K562 (cell line): ENCODE measurements around the gene LINGO4. TPM values are rescaled to one million over a fixed set of nuclear protein-coding genes. Genes with fewer than 3 reads are reported as not detected.

Experiments
- ARID1B ChIP-seq: fragments of 450-650 bp; IDR thresholded peaks from 2 replicates; pipeline ENCODE4 v1.6.1; 2016; ENCODE audit warnings: antibody characterized with exemption, mild to moderate bottlenecking, inconsistent platforms
- ARID2 ChIP-seq: fragments of 450-650 bp; IDR thresholded peaks from 2 replicates; pipeline ENCODE4 v1.6.1; 2017; ENCODE audit warnings: antibody characterized with exemption, mild to moderate bottlenecking
- BACH1 ChIP-seq: fragments of 200-800 bp; sonication (Bioruptor generic); IDR thresholded peaks from 2 replicates; pipeline ENCODE4 v1.6.1; 2016; ENCODE audit warnings: missing genetic modification characterization, missing compliant biosample characterization
- BRD4 ChIP-seq: fragments of 200-600 bp; sonication (generic); IDR thresholded peaks from 2 replicates; pipeline ENCODE4 v1.6.1; 2017; ENCODE audit warnings: inconsistent platforms
- CC2D1A ChIP-seq: fragments of 450-650 bp; IDR thresholded peaks from 2 replicates; pipeline ENCODE4 v1.6.1; 2017; ENCODE audit warnings: mild to moderate bottlenecking
- DPF2 ChIP-seq: fragments of 450-650 bp; IDR thresholded peaks from 2 replicates; pipeline ENCODE4 v1.6.1; 2016
- ELF1 ChIP-seq: fragments of 200-800 bp; sonication (Bioruptor generic); IDR thresholded peaks from 2 replicates; pipeline ENCODE4 v1.6.1; 2016; ENCODE audit warnings: missing genetic modification characterization, missing compliant biosample characterization
- HCFC1 ChIP-seq: IDR thresholded peaks from 2 replicates; pipeline ENCODE4 v1.6.1; 2012; ENCODE audit warnings: low read depth, low read length, improper control_type of control experiment
- HMG20B ChIP-seq: fragments of 250-450 bp; sonication (Bioruptor Pico); IDR thresholded peaks from 2 replicates; pipeline ENCODE4 v1.5.0; 2021; ENCODE audit warnings: mild to moderate bottlenecking
- JUND ChIP-seq, 2 experiments: IDR thresholded peaks; 2 replicates in 1 of 2; 3 replicates in 1 of 2; pipeline ENCODE4 v1.6.1; 2011; ENCODE audit warnings: borderline replicate concordance in 2 of 2, low read depth in 2 of 2, low read length in 2 of 2, improper control_type of control experiment in 1 of 2, missing biosample characterization in 1 of 2, missing genetic modification characterization in 1 of 2, missing genetic modification reagents in 1 of 2
- NR4A1 ChIP-seq, 2 experiments: fragments of 250-450 bp in 1 of 2; fragments of 450-650 bp in 1 of 2; sonication (Bioruptor Pico) in 1 of 2; IDR thresholded peaks; 2 replicates each; pipeline versions ENCODE4 v1.4.0 to v1.6.1; 2016 to 2020; ENCODE audit warnings: mild to moderate bottlenecking in 2 of 2, missing compliant biosample characterization in 1 of 2, missing genetic modification characterization in 1 of 2, moderate library complexity in 1 of 2
- PPARD ChIP-seq: fragments of 250-450 bp; sonication (Bioruptor Pico); IDR thresholded peaks from 2 replicates; pipeline ENCODE4 v1.8.0; 2022; ENCODE audit warnings: inconsistent platforms, mild to moderate bottlenecking, moderate library complexity
- PRPF4 ChIP-seq: fragments of 200-400 bp; formaldehyde crosslinking; IDR thresholded peaks from one replicate; pipeline ENCODE4 v1.6.1; 2017; ENCODE audit warnings: low read length, low read depth, mild to moderate bottlenecking; ENCODE audit not compliant: insufficient read depth, poor library complexity, severe bottlenecking
- SOX6 ChIP-seq: fragments of 450-650 bp; IDR thresholded peaks from 2 replicates; pipeline ENCODE4 v1.6.1; 2014; ENCODE audit warnings: mild to moderate bottlenecking
- SRSF7 ChIP-seq: fragments of 200-400 bp; formaldehyde crosslinking; optimal IDR thresholded peaks from 2 replicates; pipeline ENCODE3; 2017; ENCODE audit warnings: mild to moderate bottlenecking, low read depth, low read length
- ZBTB7A ChIP-seq: IDR thresholded peaks from 2 replicates; pipeline ENCODE4 v1.6.1; 2011; ENCODE audit warnings: low read depth, mild to moderate bottlenecking, low read length, moderate library complexity, borderline replicate concordance; ENCODE audit not compliant: control insufficient read depth
- ZNF134 ChIP-seq: fragments of 250-450 bp; sonication (Bioruptor Pico); conservative IDR thresholded peaks from 2 replicates; pipeline ENCODE4 v1.4.0; 2020
- ZNF212 ChIP-seq: fragments of 450-650 bp; formaldehyde crosslinking; IDR thresholded peaks from 2 replicates; pipeline ENCODE4 v1.4.0; 2020; ENCODE audit warnings: mild to moderate bottlenecking
- ZNF23 ChIP-seq: fragments of 250-450 bp; sonication (Bioruptor Pico); IDR thresholded peaks from 2 replicates; pipeline ENCODE4 v1.4.0; 2020; ENCODE audit warnings: mild to moderate bottlenecking
- ZNF274 ChIP-seq: IDR thresholded peaks from 2 replicates; pipeline ENCODE4 v1.6.1; 2011; ENCODE audit warnings: low read depth, mild to moderate bottlenecking, low read length, moderate library complexity, borderline replicate concordance
- ZNF408 ChIP-seq: fragments of 250-450 bp; sonication (Bioruptor Pico); IDR thresholded peaks from 2 replicates; pipeline ENCODE4 v1.4.0; 2020; ENCODE audit warnings: low read depth, mild to moderate bottlenecking, moderate library complexity
- ZNF830 ChIP-seq: fragments of 250-450 bp; sonication (Bioruptor Pico); IDR thresholded peaks from 2 replicates; pipeline ENCODE4 v1.5.0; 2021; ENCODE audit warnings: mild to moderate bottlenecking
- polyA plus RNA-seq, 8 experiments: library from polyadenylated mRNA; depleted of rRNA in 4 of 8; stranded (reverse) in 5 of 8; unstranded in 3 of 8; fragments of >200 nt; fragmentation: Nextera tagmentation in 2 of 8; fragmentation: Illumina TruSeq in 1 of 8; extraction: Ambion mirVana in 2 of 8; extraction: Trizol in 1 of 8; gene quantifications; 2 replicates each; pipeline versions ENCODE4 v1.2.1 to v1.2.3, GENCODE V29; 2011 to 2014; ENCODE audit warnings: inconsistent platforms in 1 of 8, missing spikeins in 1 of 8
- total RNA-seq, 7 experiments: library from RNA; depleted of rRNA in 6 of 7; stranded (reverse); fragments of >200 nt in 6 of 7; fragmentation: Illumina TruSeq in 2 of 7; extraction: Trizol in 2 of 7; gene quantifications; 2 replicates each; pipeline versions ENCODE4 v1.2.1 to v1.2.3, GENCODE V29; 2011 to 2021; ENCODE audit warnings: low replicate concordance in 1 of 7
- TF ChIP-seq, protein P1 (sequence below): fragments of 450-650 bp; IDR thresholded peaks from 2 replicates; pipeline ENCODE4 v1.6.1; 2018; ENCODE audit not compliant: partially characterized antibody
- TF ChIP-seq, protein P2 (sequence below): fragments of 450-650 bp; formaldehyde crosslinking; IDR thresholded peaks from 2 replicates; pipeline ENCODE4 v1.4.0; 2020; ENCODE audit warnings: mild to moderate bottlenecking, mixed read lengths
- TF ChIP-seq, protein P3 (sequence below): sonication (generic); formaldehyde crosslinking; IDR thresholded peaks from 2 replicates; pipeline ENCODE4 v1.9.0; 2022; ENCODE audit warnings: mild to moderate bottlenecking, missing genetic modification reagents

The LINGO4 gene
- total and polyA plus RNA-seq, 9 of the 15 experiments (the other 6 are each of a cell fraction or from before 2014, with no cell fraction given) = not detected

GRCh38 chr1:151846062-151846568, 40.9 kb upstream of the LINGO4 start (continued):
- TF ChIP-seq DPF2 (peak; percentile 28), PRPF4 (no peak), SOX6 (peak; percentile 31; the same call in 1 of the 2 replicates), ZNF830 (CRISPR knock-in tag) (no peak), SRSF7 (no peak), ZNF212 (CRISPR knock-in tag) (no peak), CC2D1A (no peak), ZNF408 (CRISPR knock-in tag) (no peak), ZBTB7A (no peak), JUND (IDR thresholded peaks at IDR 0.05; ENCODE audit: borderline replicate concordance, low read depth, low read length) (peak; percentile 43; the same call in 1 of the 2 replicates), JUND (tag; IDR thresholded peaks at IDR 0.05; ENCODE audit: borderline replicate concordance, low read depth, low read length) (peak; percentile 36; the same call in 1 of the 3 replicates), ZNF134 (CRISPR knock-in tag) (no peak), BACH1 (tag) (no peak), ZNF274 (no peak), ARID2 (no peak), ZNF23 (CRISPR knock-in tag) (no peak), ELF1 (tag) (peak; percentile 70), NR4A1 (CRISPR knock-in tag; IDR thresholded peaks at IDR 0.05) (no peak), NR4A1 (tag; IDR thresholded peaks at IDR 0.05) (peak; percentile 72; the same call in 1 of the 2 replicates), HCFC1 (no peak), PPARD (CRISPR knock-in tag) (no peak), ARID1B (peak; percentile 17; the same call in 1 of the 2 replicates), BRD4 (no peak), HMG20B (no peak)
- TF ChIP-seq, protein P1, sequence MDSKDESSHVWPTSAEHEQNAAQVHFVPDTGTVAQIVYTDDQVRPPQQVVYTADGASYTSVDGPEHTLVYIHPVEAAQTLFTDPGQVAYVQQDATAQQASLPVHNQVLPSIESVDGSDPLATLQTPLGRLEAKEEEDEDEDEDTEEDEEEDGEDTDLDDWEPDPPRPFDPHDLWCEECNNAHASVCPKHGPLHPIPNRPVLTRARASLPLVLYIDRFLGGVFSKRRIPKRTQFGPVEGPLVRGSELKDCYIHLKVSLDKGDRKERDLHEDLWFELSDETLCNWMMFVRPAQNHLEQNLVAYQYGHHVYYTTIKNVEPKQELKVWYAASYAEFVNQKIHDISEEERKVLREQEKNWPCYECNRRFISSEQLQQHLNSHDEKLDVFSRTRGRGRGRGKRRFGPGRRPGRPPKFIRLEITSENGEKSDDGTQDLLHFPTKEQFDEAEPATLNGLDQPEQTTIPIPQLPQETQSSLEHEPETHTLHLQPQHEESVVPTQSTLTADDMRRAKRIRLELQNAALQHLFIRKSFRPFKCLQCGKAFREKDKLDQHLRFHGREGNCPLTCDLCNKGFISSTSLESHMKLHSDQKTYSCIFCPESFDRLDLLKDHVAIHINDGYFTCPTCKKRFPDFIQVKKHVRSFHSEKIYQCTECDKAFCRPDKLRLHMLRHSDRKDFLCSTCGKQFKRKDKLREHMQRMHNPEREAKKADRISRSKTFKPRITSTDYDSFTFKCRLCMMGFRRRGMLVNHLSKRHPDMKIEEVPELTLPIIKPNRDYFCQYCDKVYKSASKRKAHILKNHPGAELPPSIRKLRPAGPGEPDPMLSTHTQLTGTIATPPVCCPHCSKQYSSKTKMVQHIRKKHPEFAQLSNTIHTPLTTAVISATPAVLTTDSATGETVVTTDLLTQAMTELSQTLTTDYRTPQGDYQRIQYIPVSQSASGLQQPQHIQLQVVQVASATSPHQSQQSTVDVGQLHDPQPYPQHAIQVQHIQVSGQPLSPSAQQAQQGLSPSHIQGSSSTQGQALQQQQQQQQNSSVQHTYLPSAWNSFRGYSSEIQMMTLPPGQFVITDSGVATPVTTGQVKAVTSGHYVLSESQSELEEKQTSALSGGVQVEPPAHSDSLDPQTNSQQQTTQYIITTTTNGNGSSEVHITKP = peak; percentile 39
- TF ChIP-seq, protein P2, sequence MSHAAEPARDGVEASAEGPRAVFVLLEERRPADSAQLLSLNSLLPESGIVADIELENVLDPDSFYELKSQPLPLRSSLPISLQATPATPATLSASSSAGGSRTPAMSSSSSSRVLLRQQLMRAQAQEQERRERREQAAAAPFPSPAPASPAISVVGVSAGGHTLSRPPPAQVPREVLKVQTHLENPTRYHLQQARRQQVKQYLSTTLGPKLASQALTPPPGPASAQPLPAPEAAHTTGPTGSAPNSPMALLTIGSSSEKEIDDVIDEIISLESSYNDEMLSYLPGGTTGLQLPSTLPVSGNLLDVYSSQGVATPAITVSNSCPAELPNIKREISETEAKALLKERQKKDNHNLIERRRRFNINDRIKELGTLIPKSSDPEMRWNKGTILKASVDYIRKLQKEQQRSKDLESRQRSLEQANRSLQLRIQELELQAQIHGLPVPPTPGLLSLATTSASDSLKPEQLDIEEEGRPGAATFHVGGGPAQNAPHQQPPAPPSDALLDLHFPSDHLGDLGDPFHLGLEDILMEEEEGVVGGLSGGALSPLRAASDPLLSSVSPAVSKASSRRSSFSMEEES (CRISPR knock-in tag) = no peak
- TF ChIP-seq, protein P3, sequence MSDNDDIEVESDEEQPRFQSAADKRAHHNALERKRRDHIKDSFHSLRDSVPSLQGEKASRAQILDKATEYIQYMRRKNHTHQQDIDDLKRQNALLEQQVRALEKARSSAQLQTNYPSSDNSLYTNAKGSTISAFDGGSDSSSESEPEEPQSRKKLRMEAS (CRISPR knock-in tag) = peak; percentile 76
